HG03159 (cell line): ENCODE data around the gene GRIK1.

Experiments used
- ATAC-seq: cut with Tn5 transposase; IDR thresholded peaks from one replicate; pipeline ENCODE4 v1.9.1; 2021; ENCODE audit warnings: mild to moderate bottlenecking, moderate library complexity; ENCODE audit not compliant: unreplicated experiment

The GRIK1 gene

GRCh38 chr21:29914326-29914725, 25.5 kb downstream of the GRIK1 start:
- ATAC-seq: no peak

DNA sequence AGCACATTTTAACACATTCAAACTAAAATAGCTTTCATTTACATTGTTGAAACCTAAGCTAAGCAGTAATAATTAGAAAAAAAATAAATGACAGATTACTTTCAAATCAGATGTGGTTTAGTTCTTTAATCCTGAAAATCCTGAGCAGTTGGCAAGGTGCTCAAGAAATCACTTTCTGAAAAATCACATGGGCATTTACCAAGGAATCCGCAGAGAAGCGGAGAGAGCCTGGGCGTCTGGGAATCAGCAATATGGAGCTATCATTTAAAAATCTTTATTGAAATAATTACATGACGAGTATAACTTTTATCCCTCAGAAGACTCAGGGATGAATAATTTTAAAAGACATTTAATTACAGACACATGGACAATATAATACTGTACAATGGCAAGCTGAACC, 30.2 kb downstream of the GRIK1 start:
- ATAC-seq: no peak

- ATAC-seq: no peak
Observed at GRCh38 chr21:29904359-29905282, 35.2 kb downstream of the GRIK1 start.

DNA sequence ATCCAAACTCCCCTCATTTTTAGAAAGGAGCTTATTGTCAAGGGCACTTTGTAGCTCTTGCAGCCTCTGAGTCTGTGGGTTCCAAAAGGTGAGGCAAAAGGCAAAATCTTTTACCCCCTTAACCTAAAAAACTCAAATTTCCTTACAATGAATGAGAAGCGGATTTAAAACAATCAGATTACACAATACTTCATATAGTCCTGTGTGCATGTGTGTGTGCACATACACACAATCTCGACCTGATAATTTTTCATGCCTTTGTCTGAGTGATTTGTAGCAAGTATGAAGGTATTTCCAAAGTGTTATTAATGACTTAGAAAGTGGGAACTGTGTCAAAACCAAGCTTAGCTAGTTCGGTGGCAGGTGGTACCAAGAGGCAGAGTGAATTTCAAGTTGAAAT, 42.9 kb downstream of the GRIK1 start:
- ATAC-seq: no peak

DNA sequence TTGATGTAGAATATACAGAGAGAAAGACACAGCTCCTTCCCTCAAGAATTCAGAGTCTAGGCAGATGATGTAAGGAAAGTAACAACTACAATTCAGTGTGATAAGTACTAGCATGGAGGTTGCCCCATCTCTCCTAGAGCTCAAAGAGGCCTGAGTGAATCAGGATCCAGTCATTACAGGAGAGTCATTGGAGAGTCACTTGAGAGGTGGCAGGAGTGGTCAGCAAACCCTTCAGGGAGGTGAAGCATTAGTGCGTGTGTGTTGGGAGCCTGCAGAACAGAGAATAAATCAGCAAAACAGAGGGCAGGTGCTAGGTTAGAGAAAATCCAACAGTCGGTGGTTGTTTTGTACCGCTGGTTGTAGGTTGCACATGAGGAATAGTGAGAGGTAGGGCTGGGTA, 46.1 kb downstream of the GRIK1 start:
- ATAC-seq: no peak

- ATAC-seq: no peak
Observed at GRCh38 chr21:29892379-29892778, 47.4 kb downstream of the GRIK1 start.

DNA sequence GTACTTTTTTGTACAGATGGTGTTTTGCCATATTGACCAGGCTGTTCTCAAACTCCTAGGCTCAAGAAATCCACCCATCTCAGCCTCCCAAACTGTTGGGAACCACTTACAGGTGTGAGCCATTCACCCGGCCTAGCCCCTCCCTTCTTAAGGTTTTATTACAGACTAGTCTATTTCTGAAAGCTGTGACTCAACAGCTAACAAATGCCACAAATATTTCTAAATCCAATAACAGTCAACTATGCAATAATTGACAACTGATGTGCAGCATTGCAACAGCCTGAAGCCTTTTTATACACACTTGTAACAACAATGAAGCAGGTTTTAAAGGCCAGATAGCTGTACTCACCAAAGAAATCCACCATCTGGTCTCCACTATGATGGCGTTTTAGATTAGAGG, 51.4 kb downstream of the GRIK1 start:
- ATAC-seq: no peak

DNA sequence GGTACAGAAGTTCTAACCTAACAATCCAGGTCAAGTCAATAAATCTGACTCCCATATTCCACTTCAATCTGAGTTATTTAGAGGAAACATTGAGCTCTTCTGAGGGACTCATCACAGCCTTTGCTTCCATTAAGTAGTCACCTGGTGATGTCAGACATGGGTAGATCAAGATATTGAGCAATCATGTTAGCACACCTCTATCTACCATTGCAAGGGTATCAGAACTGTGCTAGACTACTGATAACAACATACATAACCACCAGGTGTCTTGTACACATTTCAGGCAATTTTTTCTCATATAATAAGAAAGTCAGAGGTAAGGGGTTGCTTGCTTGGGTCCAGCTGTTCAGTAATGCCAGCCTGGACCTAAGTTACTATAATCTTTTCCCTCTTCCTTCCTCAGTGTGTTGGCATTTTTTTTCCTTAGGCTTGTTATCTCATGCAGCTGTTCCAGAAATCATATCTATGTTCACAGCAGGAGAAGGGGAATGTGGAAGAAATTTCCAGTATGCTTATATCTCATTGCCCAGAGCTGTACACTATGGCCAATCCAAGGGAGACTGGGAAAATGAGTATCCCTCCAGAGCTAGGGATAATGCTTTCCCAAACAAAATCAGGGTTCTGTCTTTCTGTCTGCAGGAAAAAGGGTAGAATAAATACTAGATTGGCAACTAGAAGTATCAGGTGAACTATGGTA, 52.3 kb downstream of the GRIK1 start:
- ATAC-seq: no peak

- no peak for ATAC-seq
Observed at GRCh38 chr21:29885491-29885890, 54.3 kb downstream of the GRIK1 start.

DNA sequence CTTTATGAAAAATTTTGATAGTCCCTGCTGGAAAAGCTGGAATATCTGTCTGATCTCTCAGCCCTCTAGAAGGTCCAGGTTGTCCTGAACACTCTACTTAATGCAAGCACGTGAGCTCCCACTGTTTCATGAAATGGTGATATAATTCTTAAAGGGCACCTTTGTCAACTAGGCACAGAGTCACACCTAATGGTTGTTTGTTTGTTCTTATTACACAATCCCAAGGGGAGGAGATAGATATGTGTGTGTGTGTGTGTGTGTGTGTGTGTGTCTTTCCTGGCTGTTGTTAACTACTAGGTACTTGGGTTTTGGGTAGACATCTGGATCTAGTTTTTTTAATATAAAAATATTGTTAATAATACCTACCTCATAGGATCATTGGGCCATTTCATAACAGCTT, 63.9 kb downstream of the GRIK1 start:
- ATAC-seq: no peak

DNA sequence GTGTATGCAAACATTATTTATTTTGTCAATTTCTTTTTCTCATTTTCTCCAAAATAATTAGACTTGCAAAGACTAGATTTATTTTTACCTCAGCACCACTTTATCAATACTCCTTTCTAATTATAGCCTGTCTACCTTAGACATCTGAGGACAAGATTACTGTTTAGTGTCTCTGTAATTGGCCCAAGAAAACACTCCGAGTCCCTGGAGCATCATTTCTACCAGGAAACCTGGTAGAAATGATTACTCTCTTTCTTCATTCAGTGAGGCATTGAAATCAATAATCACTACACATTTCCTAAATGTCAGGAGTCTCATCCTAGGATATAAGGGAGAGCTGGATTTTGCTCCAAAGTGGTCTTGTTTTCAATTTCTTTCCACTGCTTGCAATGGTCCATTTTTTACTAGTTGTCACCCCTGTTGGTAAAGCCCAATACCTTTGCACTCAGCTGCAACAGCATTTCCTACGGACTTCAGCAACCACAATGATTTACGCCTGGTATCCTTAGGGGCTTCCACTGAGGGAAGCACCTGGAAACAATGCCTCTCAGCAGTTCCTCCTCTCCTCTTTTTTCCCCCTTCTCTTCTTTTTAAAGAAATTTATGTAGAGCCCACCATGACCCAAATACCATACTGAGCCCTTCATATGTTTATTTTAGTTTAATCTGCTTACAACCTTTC, 64.6 kb downstream of the GRIK1 start:
- no peak for ATAC-seq

DNA sequence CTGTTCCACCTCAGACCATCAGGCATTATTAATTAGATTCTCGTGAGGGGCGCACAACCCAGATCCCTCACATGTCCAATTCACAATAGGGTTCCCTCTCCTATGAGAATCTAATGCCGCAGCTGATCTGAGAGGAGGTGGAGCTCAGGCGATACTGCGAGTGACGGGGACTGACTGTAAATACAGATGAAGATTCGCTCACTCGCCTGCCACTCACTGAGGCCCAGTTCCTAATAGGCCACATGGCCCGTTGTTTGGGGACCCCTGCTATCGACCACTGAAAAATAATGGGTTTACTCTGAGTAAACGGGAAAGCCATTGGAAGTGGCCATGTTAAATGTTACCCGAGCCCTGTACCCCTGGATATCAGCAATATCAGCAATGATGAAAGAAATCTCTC, 65.9 kb downstream of the GRIK1 start:
- ATAC-seq: no peak

DNA sequence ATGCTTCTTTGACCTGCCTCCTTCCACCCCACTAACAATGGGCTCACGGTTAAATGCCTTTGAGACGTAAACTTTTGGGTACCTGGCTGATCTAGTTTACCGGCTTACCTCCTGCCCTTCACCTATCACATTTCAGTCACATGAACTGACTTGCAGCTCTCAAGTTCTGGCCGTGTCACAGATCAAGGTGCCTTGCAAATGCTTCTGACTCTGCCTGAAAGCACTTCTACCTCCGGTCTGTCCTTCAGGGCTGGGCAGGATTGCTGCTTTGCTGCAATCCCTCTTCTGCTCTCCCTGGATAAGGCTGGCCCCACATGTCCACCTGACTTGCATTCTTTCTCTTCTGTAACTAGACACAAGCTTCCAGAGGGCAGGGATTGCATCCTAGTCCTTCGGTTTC, 69.0 kb downstream of the GRIK1 start:
- no peak for ATAC-seq

- ATAC-seq: no peak
Observed at GRCh38 chr21:29867796-29868195, 72.0 kb downstream of the GRIK1 start.

DNA sequence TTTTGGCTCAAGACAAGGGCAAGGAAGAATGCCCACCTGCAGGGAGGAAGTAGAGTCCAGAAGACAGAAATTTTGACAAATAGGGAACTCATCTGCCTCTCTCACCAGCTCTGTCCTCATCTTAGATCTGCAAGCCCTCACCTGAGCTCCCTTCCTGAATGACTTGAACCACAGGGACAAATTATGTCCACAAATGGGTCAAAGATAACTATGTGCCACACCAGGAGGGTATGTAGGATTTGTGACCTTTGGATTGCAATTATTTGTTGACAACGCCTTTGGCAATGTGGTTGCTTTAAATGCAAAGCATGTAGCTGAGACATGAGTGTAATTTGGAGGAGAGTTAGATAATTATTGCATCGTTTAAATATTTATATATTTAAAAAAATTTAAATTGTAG, 79.5 kb downstream of the GRIK1 start:
- no peak for ATAC-seq

- ATAC-seq: no peak
Observed at GRCh38 chr21:29857150-29857549, 82.6 kb downstream of the GRIK1 start.

GRCh38 chr21:29854795-29855194, 85.0 kb downstream of the GRIK1 start:
- ATAC-seq: no peak

GRCh38 chr21:29851611-29852010, 88.2 kb downstream of the GRIK1 start:
- no peak for ATAC-seq

DNA sequence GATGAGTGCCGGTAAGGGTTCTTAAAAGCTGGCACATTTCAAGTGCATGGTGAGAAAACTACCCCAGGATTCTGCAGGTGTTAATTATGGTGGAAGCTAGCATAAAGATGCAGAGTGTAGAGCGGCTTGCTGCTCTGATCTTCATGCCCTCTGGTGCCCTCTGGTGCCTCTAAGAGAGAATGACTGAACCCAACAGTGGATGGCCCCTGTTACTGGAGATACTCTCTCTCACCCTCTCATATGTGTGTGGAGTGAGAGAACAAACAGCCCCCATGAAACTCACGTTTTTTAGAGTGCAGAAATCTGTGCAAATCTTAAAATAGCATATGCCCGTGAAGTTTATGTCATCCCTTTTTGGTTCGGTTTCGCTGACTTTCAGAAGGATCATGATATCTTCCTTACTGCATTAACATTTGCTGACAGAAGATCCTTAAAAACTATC, 90.0 kb downstream of the GRIK1 start:
- ATAC-seq: peak; percentile 100

GRCh38 chr21:29843804-29844203, 96.0 kb downstream of the GRIK1 start:
- no peak for ATAC-seq

DNA sequence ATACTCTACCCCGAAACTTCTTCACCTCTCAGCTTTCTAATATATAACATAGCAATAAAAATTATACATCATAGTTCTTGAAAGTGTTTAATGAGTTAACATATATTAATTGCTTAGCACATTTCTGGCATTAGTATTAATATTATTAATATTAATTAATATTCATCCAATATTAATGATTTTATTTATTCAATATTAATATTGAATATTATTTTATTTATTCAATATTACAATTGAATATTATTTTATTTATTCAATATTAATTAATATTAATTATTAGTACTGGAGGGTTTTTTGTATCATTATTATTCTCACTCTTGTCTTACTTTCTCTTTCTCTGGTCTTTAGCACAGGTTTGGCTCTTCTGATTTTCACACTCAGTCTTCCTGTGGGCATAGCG, 105.2 kb downstream of the GRIK1 start:
- no peak for ATAC-seq

DNA sequence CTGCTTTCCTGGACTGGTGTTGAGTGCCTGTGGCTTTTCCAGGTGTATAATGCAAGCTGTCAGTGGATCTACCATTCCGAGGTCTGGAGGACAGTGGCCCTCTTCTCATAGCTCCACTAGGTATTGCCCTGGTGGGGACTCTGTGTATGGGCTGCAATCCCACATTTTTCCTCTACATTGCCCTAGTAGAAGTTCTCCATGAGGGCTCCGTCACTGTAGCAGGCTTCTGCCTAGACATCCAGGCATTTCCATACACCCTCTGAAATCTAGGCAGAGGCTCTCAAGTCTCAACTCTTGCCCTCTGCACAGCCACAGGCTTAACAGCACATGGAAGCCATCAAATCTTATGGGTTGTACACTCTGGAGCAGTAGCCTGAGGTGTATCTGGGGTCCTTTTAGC, 107.6 kb downstream of the GRIK1 start:
- no peak for ATAC-seq
